Thoracic aorta (tissue), 2 donors: ENCODE results near the gene TBATA. TPM values are rescaled to one million over a fixed set of nuclear protein-coding genes. Genes with fewer than 3 reads are reported as not detected.

Experiments used
- ATAC-seq: fragments of 150-250 bp; one replicate; pipeline ENCODE4 v1.8.0; 2017; ENCODE audit warnings: low read depth; ENCODE audit not compliant: insufficient number of reproducible peaks, low FRiP score
- DNase-seq: peaks from one replicate; pipeline ENCODE4 v3.0.0-alpha.2; 2020; ENCODE audit warnings: low spot score
- H3K27ac ChIP-seq, 2 donors: fragments of 200-600 bp; sonication (generic); 1 replicate in 1 of 2; 2 replicates in 1 of 2; pipeline ENCODE4 v1.5.1; 2016; ENCODE audit warnings: mild to moderate bottlenecking in 2 of 2, moderate library complexity in 2 of 2
- H3K27me3 ChIP-seq: fragments of 200-600 bp; sonication (generic); replicated peaks from 2 replicates; pipeline ENCODE4 v1.6.0; 2016; ENCODE audit warnings: mild to moderate bottlenecking; ENCODE audit not compliant: insufficient read depth
- H3K36me3 ChIP-seq: fragments of 200-600 bp; sonication (generic); one replicate; pipeline ENCODE4 v1.5.1; 2016
- H3K4me1 ChIP-seq, 2 donors: fragments of 200-600 bp; sonication (generic); 1 replicate in 1 of 2; 2 replicates in 1 of 2; pipeline versions ENCODE4 v1.5.1 to v1.6.0; 2016; ENCODE audit warnings: low read depth in 2 of 2, mild to moderate bottlenecking in 1 of 2; ENCODE audit not compliant: control insufficient read depth in 1 of 2
- H3K4me3 ChIP-seq: fragments of 200-600 bp; sonication (generic); 2 replicates; pipeline ENCODE4 v1.5.1; 2016; ENCODE audit warnings: mild to moderate bottlenecking
- H3K9me3 ChIP-seq: fragments of 200-600 bp; sonication (generic); 2 replicates; pipeline ENCODE4 v1.5.1; 2016
- CTCF ChIP-seq: fragments of 200-600 bp; sonication (generic); IDR thresholded peaks from one replicate; pipeline ENCODE4 v1.5.1; 2019; ENCODE audit warnings: antibody characterized with exemption
- total RNA-seq, 2 donors: library from RNA; depleted of rRNA; stranded (reverse); fragments of >200 nt; gene quantifications; one replicate each; pipeline versions ENCODE4 v1.1.0 to v1.2.3, GENCODE V29; 2016

Gene TBATA
- total RNA-seq, 2 donors from 2014 or later = not detected

DNA sequence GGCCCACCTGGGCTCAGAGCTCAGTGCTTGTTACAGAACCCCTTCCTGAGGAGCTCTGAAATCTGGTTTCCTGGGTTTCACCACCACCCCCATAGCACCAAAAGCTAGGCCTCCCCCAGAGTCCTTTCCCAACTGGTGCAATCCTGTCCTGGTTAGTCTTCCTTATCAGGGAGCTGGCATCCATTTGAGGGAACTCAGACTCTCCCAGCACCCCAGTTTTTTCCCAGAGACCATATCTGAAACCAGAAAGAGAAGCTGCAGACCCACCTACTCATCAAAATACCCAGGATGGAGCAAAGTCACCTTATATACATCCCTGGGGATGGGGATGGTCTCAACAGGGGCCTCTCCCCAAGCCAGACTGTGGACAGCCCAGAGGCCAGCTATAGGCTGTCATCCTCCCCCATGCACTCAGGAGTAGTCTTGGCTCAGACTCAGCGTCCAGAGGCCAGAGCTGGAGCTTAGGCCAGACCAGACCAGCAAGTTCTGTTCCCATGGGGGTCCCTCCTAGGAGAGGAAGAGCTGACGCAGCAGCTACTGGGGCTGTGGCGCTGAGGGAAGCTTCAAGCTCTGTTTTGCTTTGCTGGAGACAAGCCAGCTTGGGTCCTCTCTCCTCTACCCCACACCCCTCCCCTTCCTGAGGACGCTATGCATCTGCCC, 3.0 kb downstream of the TBATA start:
- Histone ChIP-seq H3K36me3 (no peaks in the 10 kb centered on the region), H3K27me3 (no peaks in the 10 kb centered on the region), H3K4me3 (no peak overlapping the region), H3K4me1 (no peaks in the 10 kb centered on the region), H3K27ac (no peak overlapping the region), H3K9me3 (no peaks in the 10 kb centered on the region)
- ATAC-seq (no peak), DNase-seq (no peak)
- no peak for TF ChIP-seq CTCF

- no peak for ATAC-seq
- no peak for DNase-seq
Observed at GRCh38 chr10:70781461-70782051, 3.6 kb downstream of the TBATA start.

GRCh38 chr10:70780772-70781171, 4.4 kb downstream of the TBATA start:
- no peak overlapping the region for H3K27ac ChIP-seq
- no peak for TF ChIP-seq CTCF
- no peaks in the 10 kb centered on the region for H3K4me1 ChIP-seq
- no peaks in the 10 kb centered on the region for H3K36me3 ChIP-seq
- no peaks in the 10 kb centered on the region for H3K9me3 ChIP-seq
- no peak for ATAC-seq
- H3K4me3 ChIP-seq = no peak overlapping the region
- no peak for DNase-seq
- H3K27me3 ChIP-seq = no peaks in the 10 kb centered on the region

More at GRCh38 chr10:70781461-70782051, 3.6 kb downstream of the TBATA start:
- Histone ChIP-seq H3K27ac (no peak overlapping the region), H3K4me3 (no peak overlapping the region), H3K9me3 (no peaks in the 10 kb centered on the region), H3K27me3 (no peaks in the 10 kb centered on the region), H3K4me1 (no peaks in the 10 kb centered on the region), H3K36me3 (no peaks in the 10 kb centered on the region)
- TF ChIP-seq CTCF = no peak

GRCh38 chr10:70780370-70780760, 4.8 kb downstream of the TBATA start:
- Histone ChIP-seq H3K4me3 (no peak overlapping the region), H3K4me1 (no peaks in the 10 kb centered on the region), H3K36me3 (no peaks in the 10 kb centered on the region), H3K27ac (no peak overlapping the region), H3K27me3 (no peaks in the 10 kb centered on the region), H3K9me3 (no peaks in the 10 kb centered on the region)
- ATAC-seq (no peak), DNase-seq (no peak)
- TF ChIP-seq CTCF = no peak

DNA sequence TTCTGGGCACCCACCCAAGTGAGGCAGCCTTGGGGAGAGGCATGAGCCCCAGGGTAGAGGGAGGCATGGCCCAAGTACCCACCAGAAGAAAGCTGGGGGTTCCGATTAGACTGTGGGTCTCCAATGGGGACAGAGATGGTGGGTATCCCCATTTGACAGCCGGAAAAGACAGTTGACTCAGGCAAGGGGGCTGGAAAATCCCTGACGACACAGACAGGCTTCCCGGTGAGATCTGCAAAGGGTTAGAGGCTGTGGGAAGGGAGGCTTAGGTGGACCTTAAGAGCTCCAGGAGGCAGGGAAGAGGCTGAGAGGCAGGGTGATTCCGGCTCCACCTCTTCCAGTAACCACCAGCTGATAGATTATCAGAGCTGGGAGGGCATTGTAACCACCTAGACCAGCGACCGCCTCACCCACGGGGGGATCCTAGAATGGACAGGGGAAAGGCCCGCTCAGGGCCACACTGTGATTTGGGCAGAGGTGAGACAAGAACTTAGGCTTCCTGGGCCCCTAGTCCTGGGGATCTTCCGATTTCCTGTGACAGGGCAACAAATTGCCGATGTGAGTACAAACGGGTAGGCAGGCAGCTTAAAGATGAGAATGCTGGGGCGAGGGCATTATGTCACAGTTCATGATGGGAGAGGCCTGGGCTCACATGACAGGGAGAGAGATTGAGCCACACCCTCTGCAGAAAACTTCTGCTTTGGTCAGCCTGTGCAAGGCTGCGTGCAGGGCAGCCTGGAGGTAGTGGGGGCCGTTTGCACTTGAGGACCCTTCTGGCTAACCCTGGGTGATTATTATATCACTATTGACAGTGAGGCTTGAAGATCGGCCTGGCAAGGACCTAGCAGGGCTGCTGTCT, 5.4 kb downstream of the TBATA start:
- ATAC-seq = no peak
- H3K36me3 ChIP-seq = no peaks in the 10 kb centered on the region
- H3K9me3 ChIP-seq = no peaks in the 10 kb centered on the region
- TF ChIP-seq CTCF = no peak
- H3K4me3 ChIP-seq = no peak overlapping the region
- no peaks in the 10 kb centered on the region for H3K27me3 ChIP-seq
- H3K27ac ChIP-seq = no peak overlapping the region
- DNase-seq = no peak
- H3K4me1 ChIP-seq = no peaks in the 10 kb centered on the region
